CD4-positive, alpha-beta T cell treated with Interleukin-6 for 4 hours (primary cell): Measurements from ENCODE around the gene SLC22A7.

ENCODE experiments used
- DNase-seq: peaks from one replicate; pipeline ENCODE4 v3.0.0-alpha.2; 2020; ENCODE audit warnings: mixed read lengths

The SLC22A7 gene, protein sequence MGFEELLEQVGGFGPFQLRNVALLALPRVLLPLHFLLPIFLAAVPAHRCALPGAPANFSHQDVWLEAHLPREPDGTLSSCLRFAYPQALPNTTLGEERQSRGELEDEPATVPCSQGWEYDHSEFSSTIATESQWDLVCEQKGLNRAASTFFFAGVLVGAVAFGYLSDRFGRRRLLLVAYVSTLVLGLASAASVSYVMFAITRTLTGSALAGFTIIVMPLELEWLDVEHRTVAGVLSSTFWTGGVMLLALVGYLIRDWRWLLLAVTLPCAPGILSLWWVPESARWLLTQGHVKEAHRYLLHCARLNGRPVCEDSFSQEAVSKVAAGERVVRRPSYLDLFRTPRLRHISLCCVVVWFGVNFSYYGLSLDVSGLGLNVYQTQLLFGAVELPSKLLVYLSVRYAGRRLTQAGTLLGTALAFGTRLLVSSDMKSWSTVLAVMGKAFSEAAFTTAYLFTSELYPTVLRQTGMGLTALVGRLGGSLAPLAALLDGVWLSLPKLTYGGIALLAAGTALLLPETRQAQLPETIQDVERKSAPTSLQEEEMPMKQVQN

DNA sequence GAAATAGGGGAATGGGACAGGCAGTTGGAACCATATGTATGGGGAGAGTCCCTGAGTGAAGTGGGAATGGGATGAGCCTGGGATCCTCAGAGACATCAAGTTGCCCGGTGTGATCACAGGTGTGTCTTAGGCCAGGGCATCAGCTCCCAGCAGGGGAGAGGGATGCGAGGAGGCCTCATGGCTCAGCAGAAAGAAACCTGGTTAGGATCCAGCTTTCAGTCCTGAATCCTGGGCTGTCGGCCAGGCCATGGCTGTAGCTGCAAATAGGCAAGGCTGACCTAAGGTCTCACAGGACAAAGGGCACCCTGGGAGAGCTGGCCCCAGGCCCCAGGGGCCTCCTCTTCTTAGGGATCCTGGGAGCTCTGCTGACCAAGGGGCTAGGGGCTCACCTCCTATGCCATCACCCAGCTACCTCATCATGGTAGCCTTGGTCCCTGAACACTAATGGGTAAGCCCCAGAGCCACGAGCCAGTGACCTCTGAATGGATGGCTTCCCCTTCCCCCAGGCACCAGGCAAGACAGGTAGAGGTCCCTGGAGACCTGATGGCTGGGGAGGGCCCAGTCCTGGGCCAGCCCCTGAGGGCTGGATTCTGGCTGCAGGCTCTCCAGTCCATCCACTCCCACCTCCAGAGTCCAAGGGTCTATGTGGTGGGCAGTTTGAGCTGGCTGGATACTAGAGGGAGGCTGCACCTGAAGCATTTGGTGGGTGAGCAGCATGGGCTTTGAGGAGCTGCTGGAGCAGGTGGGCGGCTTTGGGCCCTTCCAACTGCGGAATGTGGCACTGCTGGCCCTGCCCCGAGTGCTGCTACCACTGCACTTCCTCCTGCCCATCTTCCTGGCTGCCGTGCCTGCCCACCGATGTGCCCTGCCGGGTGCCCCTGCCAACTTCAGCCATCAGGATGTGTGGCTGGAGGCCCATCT, at the start of gene SLC22A7:
Gene SLC22A7 (plus strand): TSS at position 617 of the 921 bp plus-strand sequence. CDS start 99 bp downstream, at position 716.
- no peak for DNase-seq

DNA sequence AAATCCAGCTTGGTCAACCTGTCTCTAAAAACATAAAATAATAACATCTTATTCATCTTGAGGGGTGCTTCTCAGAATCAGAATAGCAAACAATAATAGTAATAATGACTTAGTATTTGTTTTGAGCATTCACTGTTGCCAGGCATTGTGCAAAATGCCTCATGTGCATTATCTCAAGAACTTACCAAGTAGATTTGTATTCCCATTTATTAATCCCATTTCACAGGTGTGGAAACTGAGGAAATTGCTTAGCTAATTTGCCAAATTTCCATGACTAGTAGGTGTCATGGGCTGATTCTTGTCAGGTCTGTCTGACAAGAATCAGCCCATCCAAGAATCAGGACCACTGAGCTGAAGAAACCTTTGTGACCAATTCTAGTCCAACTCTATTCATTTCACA, 49.3 kb upstream of the SLC22A7 start:
- no peak for DNase-seq

DNA sequence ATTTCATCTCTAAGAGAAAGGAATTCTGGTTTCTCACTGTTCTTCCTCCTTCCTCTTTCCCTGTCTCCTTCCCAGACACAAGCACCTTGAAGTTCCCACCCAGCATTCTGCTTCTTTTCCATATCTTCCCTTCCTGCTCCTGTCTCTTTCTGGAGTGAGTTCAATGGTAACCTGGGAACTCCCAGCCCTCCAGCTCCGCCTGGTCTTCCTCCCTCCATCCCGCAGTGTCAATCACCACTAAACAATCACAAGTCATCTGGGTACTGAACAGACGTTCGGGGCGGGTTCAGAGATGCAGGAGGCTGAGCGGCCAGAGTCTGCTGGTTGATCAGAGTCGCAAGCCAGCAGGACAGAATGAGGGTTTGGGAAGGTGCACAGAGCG, 47.1 kb upstream of the SLC22A7 start:
- DNase-seq, result no peak

DNA sequence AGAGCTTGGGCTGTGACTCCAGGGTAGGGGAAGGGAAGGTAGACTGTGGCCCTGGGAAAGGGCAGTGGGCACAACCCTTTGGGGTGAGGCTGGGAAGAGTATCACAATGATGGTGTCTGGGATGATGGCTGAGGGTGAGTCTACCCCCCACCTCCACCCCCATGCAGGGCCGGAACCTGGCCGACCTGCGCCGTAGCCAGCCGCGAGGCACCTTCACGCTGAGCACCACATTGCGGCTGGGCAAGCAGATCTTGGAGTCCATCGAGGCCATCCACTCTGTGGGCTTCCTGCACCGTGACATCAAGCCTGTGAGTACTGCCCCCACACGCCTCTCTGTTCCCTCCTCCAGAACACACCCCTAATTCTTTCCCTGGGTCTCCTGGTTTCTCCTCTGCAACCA, 44.7 kb upstream of the SLC22A7 start:
- no peak for DNase-seq

DNA sequence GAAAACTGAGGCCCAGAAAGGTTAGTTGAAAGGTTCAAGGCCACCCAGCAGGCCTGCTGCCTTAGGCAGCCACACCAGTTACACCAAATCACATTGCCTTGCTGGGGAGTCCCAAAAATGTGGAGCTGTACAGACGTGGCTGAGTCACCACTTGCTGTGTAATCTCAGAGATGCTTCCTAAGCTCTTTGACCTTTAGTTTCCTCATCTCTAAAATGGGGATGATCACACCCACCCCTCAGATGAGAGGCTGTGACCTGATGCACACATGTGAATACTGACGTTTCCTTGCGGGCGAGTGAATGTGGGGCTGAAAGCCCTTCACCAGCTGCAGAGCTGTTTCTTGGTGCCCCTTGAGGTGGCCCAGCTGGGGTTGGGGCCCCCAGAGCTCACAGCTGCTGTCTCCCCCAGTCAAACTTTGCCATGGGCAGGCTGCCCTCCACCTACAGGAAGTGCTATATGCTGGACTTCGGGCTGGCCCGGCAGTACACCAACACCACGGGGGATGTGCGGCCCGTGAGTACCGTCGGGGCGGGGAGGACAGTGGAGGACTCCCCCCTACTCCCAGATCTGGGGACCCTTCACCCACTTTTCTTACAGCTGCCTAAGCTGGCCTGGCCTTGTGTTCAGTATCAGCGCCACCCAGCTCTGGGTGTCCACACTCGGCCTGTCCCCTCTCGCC, 43.8 kb upstream of the SLC22A7 start:
- DNase-seq, result no peak

DNA sequence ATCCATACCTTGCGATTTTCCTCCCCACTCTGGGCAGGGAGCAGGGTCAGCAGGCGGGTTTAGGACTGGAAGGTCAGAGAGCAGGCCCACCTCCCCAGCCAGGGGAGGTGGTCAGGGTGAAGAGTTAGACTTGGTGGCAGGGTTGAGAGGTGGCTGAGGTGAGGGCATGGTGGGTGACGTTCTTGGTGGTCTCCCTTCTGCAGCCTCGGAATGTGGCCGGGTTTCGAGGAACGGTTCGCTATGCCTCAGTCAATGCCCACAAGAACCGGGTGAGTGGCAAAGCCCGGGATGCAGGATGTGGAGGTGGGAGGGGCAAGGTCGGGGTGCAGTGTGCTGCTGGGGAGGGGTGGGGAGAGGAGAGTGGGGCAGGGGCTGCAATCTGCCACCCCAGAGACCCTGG, 43.2 kb upstream of the SLC22A7 start:
- no peak for DNase-seq

DNA sequence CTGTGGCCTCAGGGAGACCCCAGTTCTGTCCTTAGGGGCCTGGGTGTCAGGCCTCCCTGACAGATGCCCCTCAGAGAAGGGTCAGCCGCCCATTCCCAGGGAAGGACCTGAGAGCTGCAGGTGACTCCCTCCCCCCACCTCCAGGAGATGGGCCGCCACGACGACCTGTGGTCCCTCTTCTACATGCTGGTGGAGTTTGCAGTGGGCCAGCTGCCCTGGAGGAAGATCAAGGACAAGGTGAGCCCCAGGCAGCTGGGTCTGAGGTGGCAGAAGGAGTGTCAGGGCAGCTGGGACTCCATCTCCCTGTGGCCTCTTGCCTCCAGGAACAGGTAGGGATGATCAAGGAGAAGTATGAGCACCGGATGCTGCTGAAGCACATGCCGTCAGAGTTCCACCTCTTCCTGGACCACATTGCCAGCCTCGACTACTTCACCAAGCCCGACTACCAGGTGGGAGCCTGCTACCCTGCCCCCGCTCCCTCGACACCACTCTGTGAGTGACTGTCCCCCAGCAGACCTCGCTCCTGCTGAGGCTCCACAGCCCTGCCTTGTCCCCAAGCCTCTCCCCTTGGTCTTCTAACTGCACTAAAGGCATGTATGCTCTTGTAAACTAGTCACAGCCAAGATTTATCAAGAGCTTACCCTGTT, 42.5 kb upstream of the SLC22A7 start:
- no peak for DNase-seq

DNA sequence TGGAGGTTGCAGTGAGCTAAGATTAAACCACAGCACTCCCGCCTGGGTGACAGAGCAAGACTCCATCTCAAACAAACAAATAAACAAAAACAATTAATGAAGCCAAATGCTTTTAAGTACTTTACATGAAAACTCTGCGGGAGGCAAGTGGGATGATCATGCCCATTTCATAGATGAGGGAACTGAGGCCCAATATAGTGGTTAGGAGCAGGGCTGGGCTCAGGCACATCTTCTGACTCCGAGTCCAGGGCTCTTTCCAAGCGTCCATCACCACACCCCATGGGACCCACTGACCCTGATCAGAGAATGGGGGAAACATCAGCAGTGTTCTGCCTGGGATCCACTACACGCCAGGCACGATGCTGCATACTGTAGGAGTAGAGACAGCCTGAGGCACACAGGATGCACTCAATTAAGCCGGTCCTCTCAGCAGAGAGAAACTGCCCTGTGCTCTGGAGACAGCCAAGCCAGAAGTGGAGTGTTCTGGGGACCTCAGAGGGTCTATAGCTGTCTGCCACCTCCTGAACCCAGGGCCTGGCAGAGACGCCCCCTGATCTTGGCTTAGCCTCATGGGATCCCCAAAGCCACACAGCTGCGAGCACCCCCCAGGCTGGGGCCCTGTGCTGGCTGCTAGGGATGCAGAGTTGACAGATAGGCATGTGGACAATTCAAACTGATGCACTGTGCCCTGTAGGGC, 41.2 kb upstream of the SLC22A7 start:
- DNase-seq, result no peak

DNA sequence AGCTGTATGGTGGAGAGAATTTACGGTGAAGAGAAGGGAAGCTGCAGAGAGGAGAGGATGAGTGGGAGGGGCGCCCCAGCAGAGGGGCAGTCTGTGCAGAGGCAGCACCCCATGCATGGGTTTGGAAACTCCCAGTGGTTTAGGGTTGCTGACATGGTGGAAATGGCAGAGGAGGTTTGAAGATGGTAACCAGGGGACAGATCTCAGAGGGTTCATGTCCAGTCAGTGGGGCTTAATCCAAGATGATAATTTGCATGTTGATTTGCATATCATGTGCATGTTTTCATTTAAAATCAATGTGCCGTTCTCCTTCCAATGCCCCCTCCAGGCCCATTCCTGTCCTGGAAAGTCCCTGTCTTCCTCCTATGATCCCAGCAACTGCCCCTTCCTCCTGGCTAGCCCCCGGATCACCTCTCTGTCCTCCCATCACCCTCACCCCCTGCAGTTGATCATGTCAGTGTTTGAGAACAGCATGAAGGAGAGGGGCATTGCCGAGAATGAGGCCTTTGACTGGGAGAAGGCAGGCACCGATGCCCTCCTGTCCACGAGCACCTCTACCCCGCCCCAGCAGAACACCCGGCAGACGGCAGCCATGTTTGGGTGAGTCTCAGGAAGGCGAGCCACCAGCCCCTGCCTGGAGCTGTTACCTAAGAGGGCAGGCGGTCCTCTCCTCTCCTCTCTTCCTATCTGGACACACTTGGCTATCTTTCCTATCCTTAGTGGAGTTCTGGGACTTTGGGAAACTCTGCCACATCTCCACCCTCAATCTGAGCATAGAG, 40.5 kb upstream of the SLC22A7 start:
- no peak for DNase-seq

DNA sequence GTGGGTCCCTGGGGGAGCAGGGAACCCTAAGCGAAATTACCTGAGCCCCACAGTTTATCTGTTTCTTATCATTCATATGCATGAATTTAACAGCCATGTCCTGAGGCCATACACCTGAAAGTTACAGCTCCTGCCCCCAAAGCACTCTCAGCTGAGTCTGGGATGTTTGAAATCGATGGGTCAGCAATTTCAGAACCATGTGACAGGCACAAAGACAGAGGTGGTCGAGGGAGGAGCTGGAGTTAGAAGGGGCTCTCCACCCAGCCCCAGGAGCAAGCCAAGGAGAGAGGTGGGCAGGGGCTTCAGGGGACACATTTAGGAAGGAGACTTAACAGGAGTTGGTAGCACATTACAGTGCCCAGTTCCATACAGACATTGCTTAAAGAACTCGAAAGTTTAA, 39.9 kb upstream of the SLC22A7 start:
- no peak for DNase-seq

DNA sequence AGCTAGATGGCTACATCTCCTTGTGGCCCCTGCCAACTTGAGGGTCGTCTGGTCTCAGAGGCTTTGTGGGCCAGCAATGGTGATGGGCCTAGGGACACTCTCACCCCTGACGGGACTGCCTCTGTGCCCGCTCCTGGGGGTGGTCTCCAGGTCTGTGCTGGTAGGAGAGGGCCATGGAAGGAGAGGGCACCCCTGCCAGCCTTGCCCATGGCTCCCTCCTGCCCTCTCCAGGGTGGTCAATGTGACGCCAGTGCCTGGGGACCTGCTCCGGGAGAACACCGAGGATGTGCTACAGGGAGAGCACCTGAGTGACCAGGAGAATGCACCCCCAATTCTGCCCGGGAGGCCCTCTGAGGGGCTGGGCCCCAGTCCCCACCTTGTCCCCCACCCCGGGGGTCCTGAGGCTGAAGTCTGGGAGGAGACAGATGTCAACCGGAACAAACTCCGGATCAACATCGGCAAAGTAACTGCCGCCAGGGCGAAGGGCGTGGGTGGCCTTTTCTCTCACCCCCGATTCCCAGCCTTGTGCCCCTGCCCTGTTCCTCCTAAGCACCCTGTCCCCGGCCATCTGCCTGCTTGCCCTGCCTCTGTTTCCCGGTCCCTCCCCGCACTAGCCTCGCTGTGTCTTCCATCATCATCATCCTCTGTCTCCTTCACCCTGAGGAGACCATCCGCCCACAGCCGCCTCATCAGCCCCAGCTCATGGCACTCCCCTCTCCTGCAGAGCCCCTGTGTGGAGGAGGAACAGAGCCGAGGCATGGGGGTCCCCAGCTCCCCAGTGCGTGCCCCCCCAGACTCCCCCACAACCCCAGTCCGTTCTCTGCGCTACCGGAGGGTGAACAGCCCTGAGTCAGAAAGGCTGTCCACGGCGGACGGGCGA, 39.0 kb upstream of the SLC22A7 start:
- DNase-seq, result no peak

DNA sequence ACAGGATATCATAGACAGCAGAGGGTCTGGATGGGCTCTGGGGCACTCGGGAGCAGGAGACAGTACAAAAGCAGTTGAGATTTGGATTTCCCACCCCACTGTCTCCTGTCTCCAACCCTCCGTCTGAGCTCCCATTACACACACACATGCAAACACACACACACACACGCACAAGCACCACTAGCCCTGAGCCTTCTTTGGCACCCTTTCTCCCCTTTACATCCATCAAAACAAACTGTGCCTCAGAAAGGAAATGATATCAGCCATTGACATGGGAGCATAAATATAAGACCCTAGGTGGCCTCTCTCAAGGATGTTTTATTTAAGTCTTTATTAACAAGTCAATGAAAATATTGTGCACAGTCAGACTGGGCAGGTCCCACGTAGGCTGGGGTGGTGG, 37.3 kb upstream of the SLC22A7 start:
- DNase-seq, result no peak

DNA sequence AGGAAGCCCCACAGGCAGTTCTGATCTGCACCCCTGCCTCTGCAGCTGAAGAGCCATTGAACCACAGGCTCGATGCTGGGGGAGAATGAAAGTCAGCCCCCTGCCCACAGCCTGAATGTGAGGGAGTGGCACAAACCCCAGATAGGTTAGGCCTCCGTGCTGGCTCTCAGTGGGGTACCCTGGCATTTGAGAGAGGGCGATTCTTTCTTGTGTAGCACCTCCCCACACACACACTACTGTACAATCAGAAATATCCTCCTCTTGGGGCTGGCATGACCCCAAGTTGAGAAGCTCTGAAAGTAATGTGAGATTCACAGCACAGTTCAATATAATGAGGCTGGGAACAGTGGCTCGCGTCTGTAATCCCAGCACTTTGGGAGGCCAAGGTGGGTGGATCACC, 36.9 kb upstream of the SLC22A7 start:
- DNase-seq, result no peak

DNA sequence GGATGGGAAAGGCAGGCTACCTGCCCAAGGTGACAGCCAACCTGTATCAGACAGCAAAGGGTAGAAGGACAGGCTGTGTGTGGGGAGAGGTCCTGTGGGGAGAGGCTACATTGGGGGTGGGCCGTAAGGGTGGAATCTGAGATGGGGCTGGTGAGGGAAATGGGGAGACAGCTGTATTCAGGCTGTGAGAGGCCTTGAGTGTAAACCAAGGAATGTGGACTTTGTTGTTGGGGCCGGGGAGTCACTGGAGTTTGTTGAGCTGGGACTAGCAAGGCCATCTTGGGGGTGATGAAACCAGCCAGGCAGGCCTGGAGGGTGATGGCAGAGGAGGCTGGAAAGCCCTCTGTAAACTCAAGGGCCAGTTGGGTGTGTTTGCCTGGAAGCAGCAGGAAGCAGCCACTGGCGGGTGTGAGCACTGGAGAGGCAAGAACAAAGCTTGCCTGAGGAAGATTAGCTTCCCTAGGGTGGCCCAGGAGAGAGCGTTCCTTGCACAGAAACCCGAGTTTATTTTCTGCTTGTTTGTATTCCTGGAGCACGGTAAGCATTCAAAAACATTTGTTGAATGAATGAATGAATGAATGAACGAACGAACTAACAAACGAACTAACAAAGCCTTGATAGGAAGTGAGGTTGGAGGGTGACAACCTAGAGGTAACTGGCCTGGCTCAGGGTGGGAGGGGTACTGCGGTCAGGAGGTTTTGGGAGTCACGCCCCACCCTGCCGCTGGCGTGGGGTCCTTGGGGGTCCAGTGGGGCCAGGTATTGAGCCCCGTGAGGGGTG, 35.9 kb upstream of the SLC22A7 start:
- no peak for DNase-seq

DNA sequence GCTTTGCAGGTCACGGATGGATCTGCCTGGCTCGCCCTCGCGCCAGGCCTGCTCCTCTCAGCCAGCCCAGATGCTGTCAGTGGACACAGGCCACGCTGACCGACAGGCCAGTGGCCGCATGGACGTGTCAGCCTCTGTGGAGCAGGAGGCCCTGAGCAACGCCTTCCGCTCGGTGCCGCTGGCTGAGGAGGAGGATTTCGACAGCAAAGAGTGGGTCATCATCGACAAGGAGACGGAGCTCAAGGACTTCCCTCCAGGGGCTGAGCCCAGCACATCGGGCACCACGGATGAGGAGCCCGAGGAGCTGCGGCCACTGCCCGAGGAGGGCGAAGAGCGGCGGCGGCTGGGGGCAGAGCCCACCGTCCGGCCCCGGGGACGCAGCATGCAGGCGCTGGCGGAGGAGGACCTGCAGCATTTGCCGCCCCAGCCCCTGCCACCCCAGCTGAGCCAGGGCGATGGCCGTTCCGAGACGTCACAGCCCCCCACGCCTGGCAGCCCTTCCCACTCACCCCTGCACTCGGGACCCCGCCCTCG, 35.2 kb upstream of the SLC22A7 start:
- no peak for DNase-seq

DNA sequence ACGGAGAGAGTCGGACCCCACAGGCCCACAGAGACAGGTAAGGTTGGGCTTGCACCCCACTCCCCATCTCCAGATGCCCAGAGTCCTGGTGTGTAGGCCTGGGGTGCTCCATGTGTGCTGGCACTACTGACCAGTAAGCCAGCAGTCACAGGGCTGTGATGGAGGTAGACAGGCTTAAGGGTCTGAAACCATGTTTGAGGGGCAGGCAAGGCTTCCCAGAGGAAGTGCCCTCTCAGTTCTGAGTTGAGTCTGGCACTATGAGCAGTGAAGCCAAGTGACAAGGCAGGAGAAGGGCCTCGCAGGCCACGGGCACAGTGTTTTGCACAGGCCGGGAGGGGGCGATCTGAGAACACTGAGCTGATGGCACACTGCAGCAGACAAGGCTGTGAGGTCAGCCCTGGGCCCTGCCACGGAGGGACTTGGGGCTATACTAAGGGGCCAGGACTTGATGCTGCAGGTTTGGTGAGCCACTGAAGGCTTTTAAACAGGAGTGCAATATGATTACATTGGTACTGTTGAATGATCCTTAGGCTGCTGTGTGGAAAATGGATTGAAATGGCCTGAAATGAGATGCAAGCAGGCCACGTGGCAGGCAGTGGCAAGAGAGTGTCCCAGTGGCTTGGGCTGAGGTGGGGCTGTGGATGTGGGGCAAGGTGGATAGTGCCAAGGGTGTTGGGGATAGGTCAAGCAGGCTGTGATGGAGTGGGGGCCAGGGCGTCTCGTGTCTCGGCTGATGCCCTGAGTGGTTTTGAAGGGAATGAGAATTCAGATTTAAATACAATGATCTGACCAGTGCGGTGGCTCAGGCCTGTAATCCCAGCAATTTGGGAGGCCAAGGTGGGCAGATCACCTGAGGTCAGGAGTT, 34.5 kb upstream of the SLC22A7 start:
- peak; percentile 85 for DNase-seq

DNA sequence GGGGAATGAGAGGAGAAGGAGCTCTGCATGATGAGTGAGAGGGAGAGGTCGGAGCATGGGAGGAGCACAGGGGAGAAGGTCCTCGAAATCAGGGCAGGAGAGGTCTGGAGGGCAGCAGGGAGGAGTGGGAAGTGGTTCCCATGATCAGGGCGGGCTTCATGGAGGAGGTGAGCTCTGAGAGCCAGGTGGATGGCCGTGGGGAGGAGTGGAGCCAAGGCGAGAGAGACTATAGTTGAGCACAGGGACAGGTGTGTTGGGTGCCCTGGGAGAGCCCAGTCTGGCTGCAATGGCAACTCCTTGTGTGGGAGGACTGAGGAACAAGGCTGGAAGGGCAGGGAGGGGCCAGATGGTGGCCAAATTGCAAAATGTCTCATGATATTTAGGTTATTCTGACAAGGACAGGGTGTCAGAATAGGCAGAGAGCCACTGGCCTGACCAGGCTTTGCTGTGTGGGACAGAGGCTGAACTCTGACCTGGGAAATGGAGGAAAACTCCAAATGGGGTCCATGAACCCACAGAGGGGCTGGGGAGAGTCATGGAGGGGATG, 33.4 kb upstream of the SLC22A7 start:
- no peak for DNase-seq

DNA sequence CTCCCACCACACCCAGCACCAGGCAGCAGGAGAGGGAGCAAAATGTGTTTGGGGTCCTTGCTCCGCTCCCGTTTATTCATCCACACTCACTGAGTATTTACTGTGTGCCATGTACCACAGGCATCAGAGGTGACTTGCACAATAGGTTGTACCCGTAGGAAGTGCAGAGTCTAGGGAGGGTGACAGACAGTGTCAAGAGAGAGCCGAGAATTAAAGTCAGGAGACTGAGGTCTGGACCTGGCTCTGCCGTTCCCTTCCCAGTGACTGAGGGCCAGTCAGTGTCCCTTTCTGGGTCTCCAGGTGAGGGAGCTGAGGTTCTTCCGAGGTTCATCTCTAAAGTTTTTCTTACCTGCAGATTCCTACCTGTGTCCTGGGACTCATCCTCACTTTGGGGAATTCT, 32.5 kb upstream of the SLC22A7 start:
- DNase-seq, result no peak
